GM19455 (cell line): ENCODE data around the gene SLC1A2.
A peak's percentile ranks its signal among the peaks of the same experiment; 100 is the strongest.

Source experiments
- ATAC-seq: cut with Tn5 transposase; IDR thresholded peaks from one replicate; pipeline ENCODE4 v1.9.1; 2021; ENCODE audit not compliant: unreplicated experiment

Gene SLC1A2

GRCh38 chr11:35414311-35414710, 5.0 kb downstream of the SLC1A2 start:
- no peak for ATAC-seq

GRCh38 chr11:35413598-35413997, 5.8 kb downstream of the SLC1A2 start:
- ATAC-seq: no peak

GRCh38 chr11:35412285-35412684, 7.1 kb downstream of the SLC1A2 start:
- ATAC-seq: no peak

DNA sequence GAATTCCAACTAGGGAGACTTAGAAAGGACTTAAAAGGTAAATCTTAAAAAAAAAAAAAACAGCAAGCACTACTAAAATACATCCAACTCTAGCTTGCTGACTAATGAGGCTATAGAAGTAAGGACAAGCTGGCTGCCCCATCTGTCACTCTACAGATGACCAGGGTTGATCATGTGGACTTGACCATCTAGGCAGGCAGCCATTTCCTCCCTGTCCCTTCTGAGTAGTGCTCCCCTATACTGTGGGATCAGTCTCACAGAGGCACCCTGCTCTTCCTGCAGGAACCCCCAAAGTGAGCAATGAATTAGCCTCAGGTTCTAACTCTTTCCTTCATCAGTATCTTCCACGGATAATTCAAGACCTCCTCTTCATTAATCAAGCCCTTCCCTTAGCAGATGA, 12.3 kb downstream of the SLC1A2 start:
- ATAC-seq: no peak

DNA sequence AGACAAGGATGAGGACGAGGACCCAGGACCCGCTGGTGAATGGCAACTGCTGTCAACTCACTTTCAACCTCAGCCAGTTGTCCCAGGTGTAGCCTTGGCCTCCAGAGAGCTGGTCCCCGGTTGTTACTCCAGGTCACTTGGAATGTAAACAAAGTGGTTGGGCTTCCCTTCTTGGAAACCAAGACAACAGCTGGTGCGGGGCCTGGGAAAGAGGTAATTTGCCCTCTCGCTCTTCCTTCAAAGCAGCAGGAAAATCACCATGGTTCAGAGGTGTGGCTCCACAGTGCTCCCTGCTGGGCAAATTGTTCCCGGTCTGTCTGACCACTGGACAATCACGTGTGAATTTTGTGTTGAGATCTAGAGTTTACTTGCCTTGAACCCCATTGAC, 15.0 kb downstream of the SLC1A2 start:
- no peak for ATAC-seq

GRCh38 chr11:35403765-35404387, 15.5 kb downstream of the SLC1A2 start:
- no peak for ATAC-seq

GRCh38 chr11:35402751-35403660, 16.4 kb downstream of the SLC1A2 start:
- ATAC-seq: no peak

DNA sequence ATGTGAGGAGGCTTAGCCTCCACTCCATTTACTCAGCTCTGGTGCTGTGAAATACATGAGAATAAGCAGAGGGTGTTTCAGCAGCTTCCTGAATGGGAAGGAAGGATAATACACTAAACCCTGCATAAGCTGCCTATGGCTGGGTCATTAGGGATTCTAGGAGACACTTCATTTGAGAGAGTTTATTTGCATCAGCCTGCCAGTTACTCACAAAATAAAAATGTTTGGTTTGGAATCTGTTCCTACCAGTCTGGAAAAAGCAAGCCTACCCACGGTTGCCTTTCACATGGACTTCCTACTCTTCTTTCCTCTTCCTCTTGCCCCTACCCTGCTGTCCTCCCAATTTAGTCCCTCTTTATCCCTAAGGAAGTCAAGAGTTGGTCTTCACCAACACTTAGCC, 20.5 kb downstream of the SLC1A2 start:
- no peak for ATAC-seq

GRCh38 chr11:35394941-35395340, 24.4 kb downstream of the SLC1A2 start:
- no peak for ATAC-seq

DNA sequence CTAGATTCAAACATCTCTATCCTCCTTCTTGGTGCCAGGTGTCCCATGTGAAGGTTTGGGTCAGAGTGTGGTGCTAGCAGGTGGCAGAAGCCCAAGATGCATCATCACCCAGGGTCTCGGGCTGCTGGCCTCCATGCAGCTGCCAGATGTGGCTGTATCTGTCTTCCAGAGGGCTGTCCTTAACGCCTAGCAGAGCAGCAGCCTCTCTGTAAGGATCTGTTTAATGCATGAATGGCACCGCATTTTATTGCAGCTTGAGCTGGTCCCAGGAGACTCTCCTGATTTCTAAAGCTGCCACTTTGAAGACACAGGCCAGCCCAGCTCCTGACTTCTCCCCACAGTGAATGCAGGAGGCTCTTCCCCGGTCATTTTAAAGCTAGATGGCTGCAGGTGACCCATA, 26.3 kb downstream of the SLC1A2 start:
- no peak for ATAC-seq

- no peak for ATAC-seq
Measured at GRCh38 chr11:35391922-35392688, 27.3 kb downstream of the SLC1A2 start.

GRCh38 chr11:35390737-35391682, 28.3 kb downstream of the SLC1A2 start:
- peak; percentile 87 for ATAC-seq

DNA sequence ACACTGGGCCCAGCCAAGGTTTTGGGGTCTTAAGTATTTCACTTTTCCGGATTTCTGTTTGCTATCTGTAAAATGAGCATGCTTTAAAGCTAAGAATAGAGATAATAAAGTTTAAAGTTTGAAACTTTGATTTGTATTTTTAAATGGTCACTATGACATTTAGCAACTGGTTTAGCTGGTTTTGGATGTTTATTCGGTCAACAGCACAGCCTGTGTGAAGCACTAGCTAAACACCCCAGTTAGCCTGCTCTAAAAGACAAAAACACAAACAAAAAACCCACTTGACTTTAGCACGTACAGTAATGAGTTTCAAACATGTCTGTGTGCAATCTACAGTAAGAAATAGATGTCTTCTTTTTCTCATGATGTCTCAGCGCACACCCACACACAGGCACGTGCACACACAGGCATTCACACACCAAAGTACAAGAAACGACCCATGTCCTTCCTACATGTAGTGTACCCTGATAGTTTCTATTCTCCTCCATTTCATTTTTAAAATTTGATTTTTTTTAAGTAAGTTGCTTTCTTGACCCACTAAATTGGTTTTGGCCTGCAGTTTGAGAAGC, 29.4 kb downstream of the SLC1A2 start:
- no peak for ATAC-seq

GRCh38 chr11:35389112-35389511, 30.2 kb downstream of the SLC1A2 start:
- ATAC-seq: no peak

DNA sequence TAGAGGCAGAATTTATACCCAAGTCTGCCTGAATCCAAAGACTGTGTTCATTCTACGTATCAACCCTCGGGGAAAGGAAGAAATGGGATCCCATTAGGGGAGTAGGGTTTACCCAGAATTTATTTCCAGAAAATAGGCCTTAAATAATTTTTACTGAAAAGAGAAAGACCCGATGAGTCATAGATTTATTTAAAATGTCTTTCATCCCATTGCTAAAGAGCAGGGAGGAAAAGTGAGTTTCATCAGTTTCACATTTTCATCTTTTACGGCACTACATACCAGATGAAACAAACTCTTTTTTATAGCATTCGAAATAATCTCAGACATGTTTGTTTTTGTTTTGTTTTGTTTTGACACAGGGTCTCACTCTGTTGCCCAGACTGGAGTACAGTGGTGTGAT, 31.3 kb downstream of the SLC1A2 start:
- no peak for ATAC-seq

DNA sequence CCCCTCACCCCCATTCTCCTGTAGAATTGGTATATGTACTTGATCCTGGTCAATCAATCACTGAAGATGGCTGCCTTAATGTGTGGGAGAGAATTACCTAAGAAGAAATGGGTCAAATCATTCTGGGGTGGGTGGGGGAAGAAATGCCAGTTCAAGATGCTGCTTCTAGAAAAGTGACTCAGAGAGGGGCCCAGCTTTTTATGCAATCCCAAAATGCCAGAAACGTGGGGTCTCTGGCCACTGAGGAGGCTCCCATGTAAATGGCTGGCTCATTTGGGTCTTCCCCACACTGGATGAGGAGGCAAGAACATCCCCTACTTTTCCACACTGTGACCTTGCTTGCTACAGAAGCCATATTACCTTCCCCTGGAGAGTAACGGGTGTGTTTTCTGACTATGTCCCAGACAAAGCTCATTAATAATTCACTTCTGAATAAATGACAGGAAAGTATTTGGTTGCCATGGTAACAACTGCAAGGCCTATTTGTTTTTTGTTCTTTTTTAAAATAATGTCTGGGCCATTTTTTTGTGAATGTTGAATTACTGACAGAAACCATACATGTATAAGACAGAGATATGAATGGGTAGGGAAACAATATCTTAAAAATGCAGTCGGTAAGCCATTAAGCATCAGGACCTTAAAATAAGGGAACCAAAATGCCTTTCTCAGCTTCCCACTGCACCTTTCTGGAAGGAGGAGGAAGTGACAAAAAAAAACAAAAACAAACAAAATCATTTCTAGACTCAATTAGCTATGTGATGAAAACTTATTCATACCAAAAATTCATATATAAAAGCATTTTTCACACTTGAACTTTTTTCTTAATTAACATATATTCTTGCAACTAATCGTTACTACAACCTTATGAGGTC, 32.0 kb downstream of the SLC1A2 start:
- no peak for ATAC-seq

- ATAC-seq: no peak
Measured at GRCh38 chr11:35383953-35384352, 35.4 kb downstream of the SLC1A2 start.

GRCh38 chr11:35381709-35382322, 37.5 kb downstream of the SLC1A2 start:
- no peak for ATAC-seq

DNA sequence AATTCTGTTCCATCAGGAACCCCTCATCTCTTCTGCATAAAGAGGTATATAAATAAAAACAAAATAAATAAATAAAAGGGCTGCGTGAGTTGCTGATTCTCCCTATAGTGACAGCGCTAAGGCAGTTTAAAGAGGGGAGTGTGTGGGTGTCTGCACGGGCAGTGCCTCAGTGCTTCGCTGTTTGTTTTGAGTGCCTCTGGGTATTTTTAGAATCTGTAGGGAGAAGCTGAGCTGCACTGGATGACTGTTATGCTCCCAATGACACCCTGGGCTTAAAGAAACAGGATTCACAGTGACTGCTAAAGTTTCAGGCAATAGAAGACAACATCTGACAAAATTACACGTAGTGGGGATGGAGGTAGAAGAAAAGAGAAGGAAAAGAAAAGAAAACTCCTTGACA, 38.8 kb downstream of the SLC1A2 start:
- ATAC-seq: no peak
